H1 (cell line): Measurements from ENCODE around the gene PIK3R5. TPM values are rescaled to one million over a fixed set of nuclear protein-coding genes. Genes with fewer than 3 reads are reported as not detected.

Experiments used
- CTCF ChIA-PET: fragments of 300-600 bp; sonication (Branson Sonifier 250); formaldehyde crosslinking; loops from one replicate; lab custom pipeline; 2021; ENCODE audit not compliant: partially characterized antibody; lab: Charles Lee
- POLR2A ChIA-PET: fragments of 300-600 bp; sonication (Branson Sonifier 250); formaldehyde crosslinking; loops from one replicate; lab custom pipeline; 2021; ENCODE audit warnings: inconsistent platforms; ENCODE audit not compliant: partially characterized antibody; lab: Charles Lee
- DNase-seq, 2 experiments: peaks; one replicate each; pipeline versions ENCODE4 v3.0.0 to v3.0.0-alpha.2; 2010 to 2022; ENCODE audit warnings: low spot score in 2 of 2, low read depth in 1 of 2, mixed read lengths in 1 of 2
- FAIRE-seq: peaks from 2 replicates; lab custom pipeline; 2011; peaks lifted over from hg19 to GRCh38; lab: Jason Lieb, UNC
- H2AFZ ChIP-seq: 2 replicates; pipeline ENCODE4 v1.8.1; 2012; ENCODE audit warnings: low read length, inconsistent platforms
- H2AK5ac ChIP-seq: 2 replicates; pipeline ENCODE4 v1.6.1; 2013; ENCODE audit warnings: low read depth, low read length
- H2BK120ac ChIP-seq: replicated peaks from 2 replicates; pipeline ENCODE3; 2013; ENCODE audit warnings: low read depth, low read length, inconsistent platforms
- H2BK12ac ChIP-seq: 2 replicates; pipeline ENCODE4 v1.6.1; 2013; ENCODE audit warnings: low read depth, low read length
- H2BK15ac ChIP-seq: 2 replicates; pipeline ENCODE4 v1.6.1; 2013; ENCODE audit warnings: low read length
- H2BK20ac ChIP-seq: 2 replicates; pipeline ENCODE4 v1.6.1; 2013; ENCODE audit warnings: low read length
- H2BK5ac ChIP-seq: 2 replicates; pipeline ENCODE4 v1.6.1; 2013; ENCODE audit warnings: low read depth, low read length
- H3K14ac ChIP-seq: 2 replicates; pipeline ENCODE4 v1.6.1; 2013; ENCODE audit warnings: inconsistent platforms; ENCODE audit not compliant: insufficient read length
- H3K18ac ChIP-seq: 2 replicates; pipeline ENCODE4 v1.6.1; 2013; ENCODE audit warnings: low read length; ENCODE audit errors: extremely low read depth
- H3K23ac ChIP-seq: 2 replicates; pipeline ENCODE4 v1.6.1; 2013; ENCODE audit warnings: inconsistent platforms; ENCODE audit not compliant: insufficient read length
- H3K23me2 ChIP-seq: 2 replicates; pipeline ENCODE4 v1.6.1; 2013; ENCODE audit warnings: low read depth, low read length
- H3K27ac ChIP-seq: 2 replicates; pipeline ENCODE4 v1.6.1; 2011; ENCODE audit warnings: low read depth, low read length, inconsistent platforms
- H3K27me3 ChIP-seq, 4 experiments: replicated peaks in 1 of 4; 1 replicate in 1 of 4; 2 replicates in 3 of 4; pipeline versions ENCODE4 v1.6.1 to v1.8.1; 2011 to 2013; ENCODE audit warnings: low read length in 3 of 4, mild to moderate bottlenecking in 3 of 4, inconsistent platforms in 2 of 4, mixed read lengths in 2 of 4, moderate library complexity in 1 of 4; ENCODE audit not compliant: control insufficient read depth in 3 of 4, insufficient read depth in 3 of 4; ENCODE audit errors: extremely low read depth in 1 of 4
- H3K36me3 ChIP-seq, 4 experiments: 2 replicates each; pipeline versions ENCODE4 v1.6.1 to v1.8.1; 2011 to 2013; ENCODE audit warnings: mild to moderate bottlenecking in 4 of 4, low read length in 3 of 4, moderate library complexity in 2 of 4, control low read depth in 1 of 4, inconsistent platforms in 1 of 4; ENCODE audit not compliant: insufficient read depth in 4 of 4, control insufficient read depth in 2 of 4
- H3K4ac ChIP-seq: replicated peaks from 2 replicates; pipeline ENCODE3; 2013; ENCODE audit warnings: low read length, low read depth, mixed read lengths, inconsistent platforms; ENCODE audit not compliant: insufficient read length
- H3K4me1 ChIP-seq, 4 experiments: replicated peaks in 1 of 4; 1 replicate in 1 of 4; 2 replicates in 3 of 4; pipeline versions ENCODE4 v1.6.1 to v1.8.1; 2011 to 2013; ENCODE audit warnings: low read length in 3 of 4, inconsistent platforms in 2 of 4, mixed read lengths in 1 of 4; ENCODE audit not compliant: insufficient read depth in 4 of 4, control insufficient read depth in 3 of 4
- H3K4me2 ChIP-seq, 2 experiments: 2 replicates each; pipeline versions ENCODE4 v1.6.1 to v1.8.1; 2011 to 2013; ENCODE audit warnings: low read depth in 2 of 2, low read length in 2 of 2, control low read depth in 1 of 2, inconsistent platforms in 1 of 2, mild to moderate bottlenecking in 1 of 2; ENCODE audit not compliant: insufficient read depth in 1 of 2
- H3K4me3 ChIP-seq, 4 experiments: fragments of 200-600, 300-600 bp in 1 of 4; sonication (generic), shearing (Covaris generic), sonication (Bioruptor Twin) in 1 of 4; 2 replicates each; pipeline versions ENCODE4 v1.5.1 to v1.8.1; 2011 to 2016; ENCODE audit warnings: low read length in 4 of 4, low read depth in 3 of 4, control low read depth in 2 of 4, inconsistent platforms in 2 of 4, mild to moderate bottlenecking in 2 of 4, mixed read lengths in 1 of 4, moderate library complexity in 1 of 4; ENCODE audit not compliant: insufficient read depth in 2 of 4; ENCODE audit errors: extremely low read depth in 1 of 4
- H3K56ac ChIP-seq: replicated peaks from 2 replicates; pipeline ENCODE3; 2013; ENCODE audit warnings: low read depth, mild to moderate bottlenecking, mixed read lengths, low read length, inconsistent platforms; ENCODE audit not compliant: insufficient read length
- H3K79me1 ChIP-seq: 2 replicates; pipeline ENCODE4 v1.6.1; 2013; ENCODE audit warnings: low read depth, low read length, control low read depth
- H3K79me2 ChIP-seq, 2 experiments: 2 replicates each; pipeline versions ENCODE4 v1.6.1 to v1.8.1; 2012 to 2013; ENCODE audit warnings: low read length in 2 of 2, mild to moderate bottlenecking in 2 of 2, inconsistent platforms in 1 of 2; ENCODE audit not compliant: insufficient read depth in 2 of 2, control insufficient read depth in 1 of 2
- H3K9ac ChIP-seq, 4 experiments: replicated peaks in 1 of 4; 1 replicate in 1 of 4; 2 replicates in 3 of 4; pipeline versions ENCODE4 v1.6.1 to v1.8.1; 2011 to 2013; ENCODE audit warnings: low read depth in 3 of 4, low read length in 3 of 4, control low read depth in 2 of 4, mild to moderate bottlenecking in 2 of 4, moderate library complexity in 2 of 4, inconsistent platforms in 1 of 4; ENCODE audit errors: extremely low read depth in 1 of 4
- H3K9me3 ChIP-seq, 2 experiments: 2 replicates each; pipeline versions ENCODE4 v1.6.1 to v1.8.1; 2012 to 2013; ENCODE audit warnings: mild to moderate bottlenecking in 2 of 2, moderate library complexity in 2 of 2, control low read depth in 1 of 2, inconsistent platforms in 1 of 2, low read depth in 1 of 2, low read length in 1 of 2, mixed read lengths in 1 of 2; ENCODE audit not compliant: insufficient read depth in 2 of 2
- H4K20me1 ChIP-seq, 2 experiments: replicated peaks in 1 of 2; 2 replicates each; pipeline versions ENCODE3 to v1.8.1; 2011 to 2013; ENCODE audit warnings: inconsistent platforms in 2 of 2, low read length in 2 of 2, mild to moderate bottlenecking in 1 of 2; ENCODE audit not compliant: insufficient read depth in 2 of 2, control insufficient read depth in 1 of 2
- H4K5ac ChIP-seq: 2 replicates; pipeline ENCODE4 v1.6.1; 2013; ENCODE audit warnings: low read length, low read depth, mixed read lengths, inconsistent platforms; ENCODE audit not compliant: insufficient read length
- H4K8ac ChIP-seq: 2 replicates; pipeline ENCODE4 v1.8.0; 2013; ENCODE audit warnings: mild to moderate bottlenecking, moderate library complexity, low read length, inconsistent platforms; ENCODE audit not compliant: insufficient read depth; ENCODE audit errors: extremely low read depth
- H4K91ac ChIP-seq: replicated peaks from 2 replicates; pipeline ENCODE3; 2013; ENCODE audit warnings: low read length, mixed read lengths, inconsistent platforms; ENCODE audit not compliant: insufficient read length
- EP300 ChIP-seq, 2 experiments: IDR thresholded peaks; 1 replicate in 1 of 2; 2 replicates in 1 of 2; pipeline ENCODE4 v1.6.1; 2011 to 2012; ENCODE audit warnings: low read depth in 2 of 2, low read length in 2 of 2, mild to moderate bottlenecking in 2 of 2, borderline replicate concordance in 1 of 2, inconsistent platforms in 1 of 2, moderate library complexity in 1 of 2
- WGBS, 2 experiments: shearing (Covaris generic) in 1 of 2; methylation state at CpG; one replicate each; pipeline versions ENCODE4 v1.1.6 to v1.1.7; 2013 to 2015; ENCODE audit warnings: low lambda C conversion rate in 2 of 2, mixed read lengths in 2 of 2, inconsistent platforms in 1 of 2, low coverage in 1 of 2, missing lambda C conversion rate in 1 of 2; ENCODE audit not compliant: insufficient replicate concordance in 2 of 2, insufficient coverage in 1 of 2, insufficient read length in 1 of 2; ENCODE audit errors: extremely low coverage in 1 of 2, missing lambda C conversion rate in 1 of 2; 5-methylcytosine and 5-hydroxymethylcytosine counted together
- polyA plus RNA-seq, 7 experiments: library from polyadenylated mRNA; depleted of rRNA in 3 of 7; stranded (reverse) in 5 of 7; unstranded in 2 of 7; fragments of >200 nt in 5 of 7; fragments of 200-250 nt in 2 of 7; gene quantifications; 1 replicate in 5 of 7; 2 replicates in 1 of 7; 4 replicates in 1 of 7; pipeline versions ENCODE4 v1.2.1 to v1.2.3, GENCODE V29; 2011 to 2013; ENCODE audit warnings: missing spikeins in 2 of 7, mixed read lengths in 2 of 7
- total RNA-seq: library from RNA; stranded (reverse); fragmentation: NEBNext Ultra II Directional; extraction: Animal tissue kit (Norgen Biotek cat#: 25700); gene quantifications from 2 replicates; pipeline ENCODE4 v1.2.1, GENCODE V29; 2021

PIK3R5 gene
- total and polyA plus RNA-seq, 2 of the 8 experiments (the other 6 are each of a cell fraction or from before 2014, with no cell fraction given), result 2.7 to 4.3 TPM

- no peak overlapping the region for H3K56ac ChIP-seq
- H3K14ac ChIP-seq, result no peak overlapping the region
- H2BK12ac ChIP-seq, result no peak overlapping the region
- H3K27ac ChIP-seq, result no peak overlapping the region
- no peaks in the 10 kb centered on the region for H3K79me1 ChIP-seq
- H4K5ac ChIP-seq, result no peak overlapping the region
- no peaks in the 10 kb centered on the region for H3K9me3 ChIP-seq
- no peaks in the 10 kb centered on the region for H3K27me3 ChIP-seq
- no peak overlapping the region for H2BK5ac ChIP-seq
- no peak overlapping the region for H4K91ac ChIP-seq
- WGBS, 2 experiments, result 74% methylated on average over 2 of the region's 2 CpGs; no CpG with 5 or more reads in 1 of the 2 experiments
- H3K4me2 ChIP-seq, result no peak overlapping the region
- no peak overlapping the region for H2BK120ac ChIP-seq
- no peak overlapping the region for H2BK20ac ChIP-seq
- no peak overlapping the region for H3K4ac ChIP-seq
- no peak overlapping the region for H3K9ac ChIP-seq
- peaks cover 0 to 3% (median 0%) of the 10 kb centered on the region in 4 experiments; a peak in 1 of 7 replicates for H3K4me1 ChIP-seq
- DNase-seq (no peak), FAIRE-seq (no peak)
- H3K79me2 ChIP-seq, result no peaks in the 10 kb centered on the region
- no peak overlapping the region for H4K8ac ChIP-seq
- H4K20me1 ChIP-seq, result no peaks in the 10 kb centered on the region
- no peak overlapping the region for H3K4me3 ChIP-seq
- no peaks in the 10 kb centered on the region for H3K36me3 ChIP-seq
- no peak overlapping the region for H3K23ac ChIP-seq
- H2AK5ac ChIP-seq, result no peak overlapping the region
- CTCF ChIA-PET, result interaction anchor here (0.9 kb wide), 1 partner anchor 41 kb away, joined by 4 read pairs; no protein-coding TSS in a partner anchor
- POLR2A ChIA-PET, result no interaction called here
- no peak overlapping the region for H2AFZ ChIP-seq
- no peaks in the 10 kb centered on the region for H3K23me2 ChIP-seq
- no peak overlapping the region for H2BK15ac ChIP-seq
- no peak overlapping the region for H3K18ac ChIP-seq
- no peak for TF ChIP-seq EP300 (IDR thresholded peaks at IDR 0.05; ENCODE audit: borderline replicate concordance in 1 of 2, low read depth in 2 of 2, low read length in 2 of 2)
These were observed 117.6 kb downstream of the PIK3R5 start for GRCh38 chr17:8847891-8848290.
